Putamen (tissue), 1 donor: Measurements from ENCODE around the gene ZNF831.
A peak's percentile ranks its signal among the peaks of the same experiment; 100 is the strongest.

ENCODE experiments used
- DNase-seq: peaks from one replicate; pipeline ENCODE4 v3.0.0-alpha.2; 2016; ENCODE audit warnings: low spot score

Gene ZNF831

DNA sequence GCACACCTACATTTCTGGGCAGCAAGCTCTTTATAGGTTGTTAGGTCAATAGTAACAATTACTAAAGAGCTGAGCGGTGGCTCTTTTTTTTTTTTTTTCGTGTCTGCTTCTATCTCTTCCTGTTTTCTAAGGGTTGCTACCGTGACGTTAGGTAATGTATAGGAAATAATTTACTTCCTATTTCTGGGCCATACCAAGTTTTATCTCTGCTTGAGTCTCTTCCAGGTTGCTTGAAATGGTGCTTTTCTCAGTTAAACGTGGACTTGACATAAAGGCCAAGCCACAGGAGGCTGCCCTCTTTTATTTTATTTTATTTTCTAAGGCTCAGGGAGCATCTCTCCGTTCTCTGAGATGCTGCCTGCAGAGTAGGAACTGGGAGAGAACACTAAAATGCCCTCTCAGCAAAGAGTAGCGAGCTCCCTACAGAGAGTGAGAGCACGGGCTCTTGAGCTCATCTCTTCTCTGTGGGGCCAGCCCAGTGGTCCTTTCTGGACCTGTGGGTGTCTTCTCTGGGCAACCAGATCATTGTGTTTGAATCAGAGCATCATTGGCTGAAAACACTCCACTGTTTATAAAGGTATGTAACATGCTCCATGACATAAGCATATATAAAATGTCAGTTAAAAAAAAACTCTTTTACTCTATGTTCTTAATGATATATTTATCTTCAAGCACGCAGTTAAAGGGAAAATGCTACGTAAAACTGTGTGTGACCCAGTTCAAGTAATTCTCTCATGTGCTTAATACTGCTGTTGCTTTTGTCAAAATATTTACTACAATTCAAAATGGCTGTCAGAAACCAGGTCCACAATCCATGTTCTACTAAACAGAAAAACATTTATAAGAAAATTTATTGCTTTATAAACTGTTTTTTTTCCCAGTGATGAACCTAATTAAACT, at the start of gene ZNF831:
Gene ZNF831 (plus strand): TSS at position 191 of the 900 bp plus-strand sequence. CDS start 27,199 bp downstream, outside the sequence.
- DNase-seq = no peak

DNA sequence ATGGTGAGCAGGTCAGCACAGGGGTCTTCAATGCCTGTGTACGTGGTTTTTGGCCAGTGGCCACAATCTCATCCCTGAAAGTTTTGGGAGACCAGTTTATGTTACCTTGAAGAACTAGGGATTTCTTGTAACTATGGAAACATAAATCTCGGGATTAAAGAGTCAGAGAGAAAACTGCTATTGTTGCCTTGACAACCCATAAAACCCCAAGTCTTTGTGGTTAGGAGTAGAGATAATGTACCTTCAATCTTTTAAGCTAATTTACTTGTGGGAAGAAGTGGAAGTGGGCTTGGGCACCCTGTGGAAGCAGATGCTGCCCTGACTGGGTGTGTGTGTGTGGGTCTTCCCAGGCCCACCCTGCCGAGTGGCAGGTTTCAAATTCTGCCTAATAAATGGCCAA, 46.1 kb upstream of the ZNF831 start:
- peak; percentile 15 for DNase-seq

- DNase-seq = no peak
These were observed 44.8 kb upstream of the ZNF831 start for GRCh38 chr20:59118855-59119254.

GRCh38 chr20:59120491-59120890, 43.1 kb upstream of the ZNF831 start:
- DNase-seq = no peak

GRCh38 chr20:59120919-59121318, 42.7 kb upstream of the ZNF831 start:
- DNase-seq = no peak

DNA sequence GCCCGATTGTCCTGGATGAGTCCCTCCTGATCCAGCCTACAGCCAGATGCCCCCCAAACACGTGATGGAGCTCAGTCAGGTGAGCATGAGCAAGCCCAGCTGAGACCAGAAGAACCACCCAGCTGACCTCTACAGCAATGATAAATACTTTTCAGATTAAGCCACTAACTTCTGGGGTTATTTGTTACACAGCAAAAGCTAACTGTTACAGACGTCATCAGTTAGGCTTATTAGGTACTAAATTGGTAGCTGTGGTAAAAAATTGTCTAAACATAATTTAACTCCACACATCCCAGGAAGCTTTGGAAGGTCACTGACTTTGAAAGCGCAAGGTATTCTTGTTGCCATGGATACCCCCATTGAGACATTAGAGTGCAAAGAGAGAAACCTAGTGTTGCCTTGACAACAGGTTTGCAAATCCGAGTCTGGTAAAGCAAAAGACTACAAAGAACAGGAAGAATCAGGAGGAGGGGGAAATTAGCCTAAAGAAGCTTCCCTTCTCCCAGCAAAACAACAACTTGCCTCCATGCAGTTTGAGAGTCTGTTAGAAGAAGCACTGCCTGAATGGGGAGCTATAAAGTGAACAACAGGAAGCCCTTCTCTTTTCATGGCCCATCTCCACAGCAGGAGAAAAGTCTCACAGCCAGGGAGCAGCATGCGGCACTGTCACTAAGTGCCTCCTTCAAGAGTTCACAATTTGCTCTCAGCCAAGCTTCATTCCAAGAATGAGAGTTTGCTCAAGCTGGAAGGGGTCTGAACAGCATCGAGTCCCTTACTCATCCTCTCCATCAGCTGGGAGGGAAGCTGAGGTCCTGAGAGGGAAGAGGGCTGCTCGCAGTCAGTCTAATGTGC, 41.7 kb upstream of the ZNF831 start:
- DNase-seq = no peak

DNA sequence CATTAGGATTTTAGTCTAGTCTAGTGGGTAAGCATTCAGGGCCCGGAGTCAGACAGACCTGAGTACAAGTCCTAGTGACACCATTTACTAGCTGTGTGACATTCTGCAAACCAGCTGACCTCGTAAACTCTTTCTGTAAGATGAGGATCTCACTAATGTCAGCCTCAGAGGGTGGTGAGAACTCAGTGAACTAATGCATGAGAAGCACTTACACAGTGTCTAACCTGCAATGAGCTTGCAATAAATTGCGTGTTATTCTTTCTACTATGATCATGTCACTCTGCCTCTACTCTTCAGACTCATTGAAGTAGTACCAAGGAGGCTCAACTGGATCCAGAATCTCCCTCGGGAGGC, 41.1 kb upstream of the ZNF831 start:
- DNase-seq = no peak

GRCh38 chr20:59123011-59123677, 40.5 kb upstream of the ZNF831 start:
- no peak for DNase-seq

- DNase-seq = no peak
These were observed 39.9 kb upstream of the ZNF831 start for GRCh38 chr20:59123678-59124255.

DNA sequence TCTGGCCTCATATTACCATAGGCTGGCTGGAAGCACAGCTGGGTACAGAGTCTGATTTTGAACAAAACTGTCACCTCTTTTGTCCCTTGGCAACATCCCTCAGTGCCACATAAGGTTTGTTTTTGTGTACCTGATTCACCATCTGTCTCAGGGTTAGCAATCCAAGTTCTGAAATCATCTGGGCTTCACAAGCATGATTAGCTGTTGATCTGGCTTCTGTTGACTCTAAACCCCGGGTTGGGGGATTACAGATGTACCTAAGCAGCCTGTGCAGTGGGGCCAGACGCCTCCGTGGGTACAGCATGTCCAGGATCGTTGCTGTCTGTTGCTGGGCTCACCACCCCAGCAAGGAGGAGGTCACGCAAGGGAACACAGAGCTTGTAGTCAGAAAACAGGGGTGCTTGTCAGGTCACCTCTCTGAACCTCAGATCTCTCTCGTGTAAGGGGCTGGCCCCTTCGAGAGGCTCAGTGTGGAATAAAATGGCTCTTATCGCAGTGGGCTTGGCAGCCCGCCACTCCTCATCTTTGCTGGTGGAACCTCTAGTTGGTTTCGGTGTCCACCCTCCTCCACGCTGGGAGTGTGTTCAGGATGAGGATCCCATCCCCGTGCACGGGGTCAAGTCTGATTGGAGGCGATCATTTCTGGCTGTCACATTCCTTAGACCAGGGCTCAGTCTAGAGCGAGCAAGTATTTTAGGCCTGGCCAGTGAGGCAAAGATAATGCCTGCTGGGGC, 39.2 kb upstream of the ZNF831 start:
- no peak for DNase-seq

- peak; percentile 9 for DNase-seq
These were observed 38.3 kb upstream of the ZNF831 start for GRCh38 chr20:59125332-59125731.

DNA sequence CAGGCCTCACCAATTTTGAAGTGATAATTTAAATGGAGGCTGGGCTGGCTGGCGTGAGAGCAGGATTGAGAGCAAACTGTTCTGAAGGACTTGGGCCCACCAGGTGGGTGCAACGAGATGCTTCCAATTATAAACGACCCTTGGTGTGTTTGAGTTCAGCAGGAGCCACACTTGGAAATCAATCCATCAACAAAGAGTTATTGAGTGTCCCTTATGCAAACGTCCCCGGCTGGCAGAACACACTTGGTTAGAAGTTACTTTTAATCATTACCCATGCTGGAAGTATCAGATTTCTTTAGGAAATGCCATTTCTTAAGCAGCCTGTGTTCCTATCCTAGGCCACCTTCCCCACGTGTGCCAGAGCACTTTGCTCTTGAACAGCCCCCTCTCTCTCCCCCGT, 37.8 kb upstream of the ZNF831 start:
- no peak for DNase-seq

GRCh38 chr20:59127839-59128238, 35.8 kb upstream of the ZNF831 start:
- DNase-seq = no peak

- DNase-seq = peak; percentile 39
These were observed 31.9 kb upstream of the ZNF831 start for GRCh38 chr20:59131551-59132285.

GRCh38 chr20:59134182-59134581, 29.4 kb upstream of the ZNF831 start:
- no peak for DNase-seq

DNA sequence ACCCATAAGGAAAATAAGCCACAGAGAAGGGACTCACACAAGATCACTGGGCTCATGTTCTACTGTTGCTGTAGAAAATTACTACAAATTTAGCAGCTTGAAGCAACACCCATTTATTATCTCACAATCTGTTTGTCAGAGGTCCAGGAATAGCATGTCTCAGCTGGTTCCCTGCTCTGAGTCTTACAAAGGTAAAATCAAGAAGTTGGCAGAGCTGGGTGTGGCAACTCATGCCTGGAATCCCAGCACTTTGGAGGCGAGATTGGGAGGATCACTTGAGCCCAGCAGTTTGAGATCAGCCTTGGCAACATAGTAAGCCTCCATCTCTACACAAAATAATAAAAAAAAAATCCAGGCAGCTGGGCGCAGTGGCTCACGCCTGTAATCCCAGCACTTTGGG, 28.5 kb upstream of the ZNF831 start:
- no peak for DNase-seq

DNA sequence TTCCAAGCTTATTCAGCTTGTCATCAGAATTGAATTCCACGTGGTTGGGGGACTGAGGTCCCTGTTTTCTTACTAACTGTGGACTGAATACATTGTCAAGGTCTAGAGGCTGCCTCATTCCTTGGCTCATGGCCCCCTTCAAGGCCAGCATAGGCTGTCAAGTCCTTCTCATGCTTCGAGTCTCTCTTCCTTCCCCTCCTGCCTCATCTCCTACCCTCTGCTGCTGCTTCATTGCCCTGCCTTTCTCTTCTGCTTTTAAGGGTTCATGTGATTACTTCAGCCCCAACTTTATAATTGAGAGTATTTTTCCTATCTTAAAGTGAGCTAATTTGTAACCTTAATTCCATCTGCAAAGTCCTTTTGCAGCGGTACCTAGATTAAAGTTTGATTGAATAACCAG, 27.6 kb upstream of the ZNF831 start:
- DNase-seq = no peak

DNA sequence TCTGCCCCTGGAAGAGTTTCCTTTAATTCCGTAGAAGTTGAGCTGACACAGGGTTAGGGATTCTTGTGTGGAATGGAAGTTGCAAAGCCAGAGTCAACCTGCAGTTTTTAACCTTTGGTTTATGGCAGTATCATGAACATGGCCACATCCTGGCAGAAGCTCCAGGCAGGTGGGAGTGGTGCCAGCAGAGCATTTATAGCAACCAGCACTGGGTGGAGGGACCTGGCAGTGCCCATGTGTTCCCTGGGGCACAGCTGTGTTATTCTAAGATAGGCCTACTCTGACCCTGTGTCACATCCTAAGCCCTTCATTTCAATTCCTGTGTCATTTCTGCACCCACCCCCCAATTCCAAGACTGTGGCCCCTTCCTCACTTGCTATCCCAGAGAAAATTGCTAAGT, 26.1 kb upstream of the ZNF831 start:
- no peak for DNase-seq

DNA sequence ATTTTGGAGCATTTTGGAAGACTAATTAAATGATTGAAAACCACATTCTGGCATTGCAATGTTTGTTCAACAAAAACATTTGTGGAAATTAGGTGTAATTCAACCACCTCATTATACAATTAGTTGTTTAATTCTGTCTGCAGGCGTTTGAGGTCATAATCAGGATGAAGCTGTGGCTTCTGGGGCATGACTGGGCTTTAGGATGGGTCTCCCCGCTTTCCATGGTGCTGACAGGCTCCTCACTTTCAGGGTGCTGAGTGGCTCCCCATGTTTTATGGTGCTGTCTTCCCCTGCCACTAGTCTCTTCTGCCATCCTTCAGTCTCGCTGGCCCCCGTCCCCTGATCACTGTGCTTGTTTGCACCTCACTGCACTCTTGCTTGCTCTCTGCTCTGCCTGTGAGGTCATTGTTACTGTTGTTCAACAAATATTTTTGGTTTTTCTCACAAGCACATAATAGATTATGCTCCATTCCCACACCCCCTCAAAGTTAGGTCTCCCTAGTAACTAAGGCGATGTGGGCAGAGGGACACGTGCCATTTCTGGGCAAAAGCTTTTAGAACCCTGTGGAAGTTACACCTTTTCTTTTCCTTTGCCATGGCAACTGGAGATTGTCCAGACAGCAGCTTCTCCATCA, 25.4 kb upstream of the ZNF831 start:
- no peak for DNase-seq

DNA sequence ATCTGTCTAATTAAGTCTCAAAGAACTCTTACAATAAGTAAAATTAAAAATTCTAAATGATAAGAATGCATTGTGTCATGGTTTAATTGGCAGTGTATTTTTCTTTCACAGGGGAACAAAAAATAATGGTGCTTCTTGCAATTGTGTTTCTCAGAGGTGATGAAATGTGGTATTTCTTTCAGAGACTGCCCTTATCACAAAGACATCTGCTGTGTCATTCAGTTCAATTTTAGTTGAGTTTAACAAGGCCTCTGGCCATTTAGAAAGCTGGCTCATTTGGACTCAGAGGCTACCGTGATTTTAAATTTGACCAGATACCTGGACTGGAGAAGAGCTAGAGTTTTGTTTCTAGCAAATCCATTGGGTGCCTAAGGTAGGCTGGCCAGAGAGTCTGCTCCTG, 23.6 kb upstream of the ZNF831 start:
- DNase-seq = no peak
